ENCODE data around the gene PTK7.
A peak's percentile ranks its signal among the peaks of the same experiment; 100 is the strongest.

GRCh38 chr6:43174263-43175112, 98.4 kb downstream of the PTK7 start:
- TF ChIP-seq RAD21 (IDR thresholded peaks at IDR 0.05; ENCODE audit: low read depth), result no peak
- TF ChIP-seq YY1 (IDR thresholded peaks at IDR 0.05; ENCODE audit: low read depth), result no peak
- TF ChIP-seq REST (IDR thresholded peaks at IDR 0.05; ENCODE audit: low read depth), result no peak
- TF ChIP-seq EP300 (IDR thresholded peaks at IDR 0.05; ENCODE audit: borderline replicate concordance), result no peak
- 0 out of 2 replicates have a peak, but pooled peaks have one; percentile 8 for TF ChIP-seq CREB1 (IDR thresholded peaks at IDR 0.05; ENCODE audit: low read depth)
- TF ChIP-seq TAF1 (IDR thresholded peaks at IDR 0.05; ENCODE audit: low read depth), result 0 out of 2 replicates have a peak, but pooled peaks have one; percentile 14
- TF ChIP-seq USF1 (IDR thresholded peaks at IDR 0.05), result no peak

All from Ishikawa (cell line).